ENCODE data around the gene TRIM16.
"Not testable (repeated sequence)": the region's sequence is repeated elsewhere in the genome, so short reads cannot be mapped to it uniquely, and the experiment has no call there.

The TRIM16 gene

DNA sequence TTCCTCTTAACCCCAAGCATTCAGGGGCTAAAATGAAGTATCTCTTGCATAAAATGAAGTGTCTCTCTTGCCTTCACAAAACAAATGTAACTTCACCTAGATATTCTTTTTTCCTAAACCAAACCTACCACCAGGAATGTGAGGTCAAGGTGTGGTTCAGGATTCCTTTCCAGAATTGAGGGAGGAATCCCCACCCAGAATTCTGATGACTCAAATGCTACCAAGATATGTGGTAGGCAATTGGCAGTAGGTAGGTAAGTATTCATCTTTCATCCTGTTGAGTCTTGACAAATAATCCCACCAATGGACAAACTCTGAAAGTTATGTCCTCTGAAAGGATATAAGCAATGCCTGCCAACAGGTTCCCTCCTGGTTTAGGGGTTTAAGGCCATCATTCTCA, 26.2 kb downstream of the TRIM16 start:
- no peak for DNase-seq

- no peak for DNase-seq
Measured at GRCh38 chr17:15654886-15655561, 29.1 kb downstream of the TRIM16 start.

DNA sequence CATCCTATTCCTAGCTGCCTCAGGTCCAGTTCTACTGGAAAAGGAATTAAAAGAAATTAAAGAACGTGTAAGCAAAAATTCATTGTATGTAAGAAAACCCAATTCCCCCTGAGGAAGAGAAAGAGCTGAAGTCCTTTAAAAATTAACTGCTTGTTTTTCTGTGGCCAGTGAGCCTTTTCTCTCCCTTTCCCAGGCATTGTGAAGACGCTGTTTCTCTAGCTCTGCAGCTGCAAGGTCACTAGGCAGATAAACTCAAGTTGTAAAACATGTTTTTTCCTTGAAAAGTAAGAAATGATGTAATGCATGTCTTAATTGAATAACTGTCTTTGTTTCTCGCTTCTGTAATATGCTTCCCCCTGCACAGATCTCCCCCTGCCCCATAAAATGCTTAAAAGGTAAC, 29.7 kb downstream of the TRIM16 start:
- DNase-seq: not testable (repeated sequence)

GRCh38 chr17:15652960-15653359, 31.2 kb downstream of the TRIM16 start:
- no peak for DNase-seq

- DNase-seq: peak; percentile 74
Measured at GRCh38 chr17:15651583-15652110, 32.5 kb downstream of the TRIM16 start.

DNA sequence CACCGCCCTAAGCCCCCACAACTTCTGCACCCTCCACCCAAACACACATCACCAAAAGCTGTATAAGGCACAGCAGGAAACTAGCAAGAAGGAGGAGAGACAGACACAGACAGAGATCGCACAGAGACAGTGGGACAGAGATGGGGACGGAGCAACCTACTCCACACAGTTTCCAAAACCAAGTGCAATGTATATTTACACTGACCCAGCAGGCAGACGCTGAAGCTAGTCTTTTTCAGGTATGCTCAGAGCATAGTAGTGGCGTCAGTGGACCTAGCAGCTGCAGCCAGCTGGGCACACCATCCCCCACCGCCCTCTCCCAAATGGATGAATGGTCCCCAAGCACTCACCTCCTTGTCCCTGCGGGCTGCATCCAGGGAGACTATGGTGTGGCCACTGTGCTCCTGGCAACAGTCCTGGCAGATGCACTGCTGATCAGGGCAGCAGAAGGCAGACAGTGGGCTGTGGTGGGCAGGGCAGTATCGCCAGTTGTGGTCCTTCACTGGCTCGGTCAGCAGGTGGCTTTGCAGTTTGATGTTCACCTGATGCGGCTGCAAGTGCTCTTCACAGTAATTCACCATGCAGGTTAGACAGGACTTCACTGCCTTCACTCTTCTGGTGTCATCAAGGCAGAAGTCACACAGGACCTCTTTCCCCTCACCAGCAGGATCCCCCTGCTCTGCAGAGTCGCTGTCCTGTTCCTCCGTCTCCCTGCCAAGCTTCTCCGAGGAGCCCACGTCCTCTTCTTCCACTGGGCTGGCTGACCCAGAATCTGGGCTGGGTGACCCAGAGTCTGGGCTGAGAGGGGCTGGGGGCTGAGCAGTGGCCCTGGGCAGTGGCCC, 33.1 kb downstream of the TRIM16 start:
- DNase-seq: peak; percentile 16

DNA sequence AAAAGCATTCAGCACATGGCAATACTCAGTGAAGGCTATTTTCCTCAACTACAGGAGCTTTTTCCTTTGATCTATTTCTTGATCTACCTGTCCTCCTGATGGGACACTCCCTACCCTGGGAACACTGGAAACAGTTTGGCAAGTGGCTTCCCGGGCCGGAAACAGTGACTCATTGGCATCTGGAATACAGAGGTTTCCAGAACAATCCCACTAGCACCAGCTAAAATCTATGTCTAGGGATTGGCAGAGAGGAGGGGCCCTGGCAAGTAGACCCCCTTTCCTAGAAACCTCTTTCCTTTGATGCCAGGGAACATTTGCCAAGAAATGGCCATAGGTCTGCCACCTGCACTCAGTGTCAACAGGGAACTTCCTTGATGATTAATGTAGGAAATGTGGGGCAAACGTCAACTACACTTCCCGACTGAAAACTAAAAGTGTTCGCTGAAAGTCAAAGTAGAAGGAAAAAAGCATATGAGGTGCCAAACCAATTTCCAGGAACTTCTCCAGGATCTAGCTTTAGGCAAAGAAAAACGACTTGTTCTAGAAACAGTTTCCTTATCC, 34.2 kb downstream of the TRIM16 start:
- no peak for DNase-seq

- no peak for DNase-seq
Measured at GRCh38 chr17:15648386-15648785, 35.7 kb downstream of the TRIM16 start.

DNA sequence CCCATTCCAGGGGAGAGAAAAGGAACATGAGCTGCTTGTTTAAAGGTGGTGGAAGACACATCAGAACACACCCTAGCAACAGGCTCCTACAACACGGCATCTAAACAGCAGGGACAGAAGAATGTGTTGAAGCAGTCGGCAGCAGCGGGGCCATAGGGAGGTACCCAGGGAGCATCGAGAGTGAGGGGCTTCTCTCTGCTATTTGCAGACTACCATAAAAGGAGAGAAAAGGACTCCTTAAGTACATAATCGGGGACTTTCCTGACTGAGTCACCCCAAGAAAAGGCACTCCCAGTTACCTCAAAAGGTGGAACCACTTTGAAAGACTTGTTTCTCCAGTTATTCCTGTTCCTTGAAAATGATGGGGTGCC, 38.2 kb downstream of the TRIM16 start:
- not testable (repeated sequence) for DNase-seq

GRCh38 chr17:15645099-15645941, 38.8 kb downstream of the TRIM16 start:
- DNase-seq: peak; percentile 16

- DNase-seq: not testable (repeated sequence)
Measured at GRCh38 chr17:15642505-15643251, 41.4 kb downstream of the TRIM16 start.

GRCh38 chr17:15642014-15642413, 42.1 kb downstream of the TRIM16 start:
- not testable (repeated sequence) for DNase-seq

GRCh38 chr17:15630930-15631453, 53.1 kb downstream of the TRIM16 start:
- DNase-seq: not testable (repeated sequence)

GRCh38 chr17:15629991-15630390, 54.1 kb downstream of the TRIM16 start:
- DNase-seq: not testable (repeated sequence)

GRCh38 chr17:15623661-15624209, 60.4 kb downstream of the TRIM16 start:
- DNase-seq: not testable (repeated sequence)

DNA sequence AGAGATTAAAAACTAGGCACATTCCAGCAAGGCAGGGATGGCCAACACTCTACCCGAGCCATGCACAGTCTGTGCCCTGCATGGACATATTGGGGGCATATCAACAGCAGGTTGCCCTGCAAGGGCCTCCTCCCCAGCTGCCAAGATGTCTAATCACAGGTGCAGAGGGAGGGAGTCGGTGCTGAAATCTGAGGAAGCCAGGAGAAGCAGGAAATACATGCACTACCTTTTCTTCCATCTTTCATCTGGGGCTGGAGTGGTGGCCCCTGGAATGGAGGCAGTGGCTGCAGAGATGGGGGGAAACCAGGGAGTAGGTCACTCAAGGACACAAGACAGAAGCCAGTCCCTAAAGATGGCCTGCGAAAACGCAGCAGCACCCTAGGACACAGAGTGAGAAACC, 60.9 kb downstream of the TRIM16 start:
- not testable (repeated sequence) for DNase-seq

DNA sequence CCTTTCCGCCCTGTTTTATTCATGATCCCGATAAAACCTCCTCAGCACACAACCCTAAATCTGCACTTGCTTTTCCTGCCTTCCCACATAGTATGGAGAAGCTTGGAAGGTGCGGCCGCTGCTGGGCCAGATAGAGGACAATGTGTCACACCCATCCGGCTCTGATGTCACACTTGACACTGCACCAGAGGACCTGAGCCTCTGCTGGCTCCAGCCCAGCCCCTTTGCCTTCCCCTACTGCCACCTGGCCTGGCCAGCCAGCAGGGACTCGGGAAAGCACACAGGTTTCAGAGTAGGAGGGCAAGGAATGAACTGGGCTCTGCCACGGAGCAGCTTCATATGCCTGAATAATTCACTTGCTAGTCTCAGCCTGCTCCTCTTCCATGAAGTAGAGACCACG, 62.0 kb downstream of the TRIM16 start:
- not testable (repeated sequence) for DNase-seq

DNA sequence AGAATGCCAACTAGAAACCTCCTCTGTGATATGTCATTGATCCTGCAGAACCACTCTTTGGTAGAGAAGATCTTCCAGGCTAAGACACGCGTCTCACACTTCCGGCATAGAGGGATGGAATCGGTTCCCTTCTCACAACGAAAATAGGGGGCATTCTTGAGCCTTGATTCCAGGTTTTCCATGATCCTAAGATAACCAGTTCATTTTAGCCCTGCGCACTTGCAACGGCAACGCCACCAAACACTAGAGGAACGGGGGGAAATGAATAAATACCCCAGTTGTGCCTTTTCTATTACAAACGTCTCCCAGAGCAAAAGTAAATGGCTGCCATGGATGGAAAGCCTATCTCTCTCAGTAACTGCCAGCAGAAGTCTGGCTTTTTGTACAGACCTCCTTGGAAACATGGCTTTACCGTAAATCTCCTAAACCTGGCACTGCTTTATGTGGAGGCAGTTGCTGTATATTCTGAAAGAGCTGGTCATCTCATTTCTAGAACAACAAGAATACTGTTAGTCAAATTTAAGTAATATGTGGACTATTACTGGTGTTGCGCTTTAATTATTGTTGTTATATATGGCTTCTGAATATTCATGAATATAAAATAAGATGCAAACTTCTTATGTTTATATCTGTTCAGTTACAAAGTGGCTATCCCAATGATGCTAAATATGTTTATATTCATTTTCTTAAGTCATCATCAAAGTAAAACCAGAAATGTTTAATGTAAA, 64.6 kb downstream of the TRIM16 start, which contains the start of gene FBXW10B:
FBXW10B (minus strand) TSS at position 374 of the 728 bp plus-strand sequence; CDS start at position 182, 192 bp downstream.
- not testable (repeated sequence) for DNase-seq

DNA sequence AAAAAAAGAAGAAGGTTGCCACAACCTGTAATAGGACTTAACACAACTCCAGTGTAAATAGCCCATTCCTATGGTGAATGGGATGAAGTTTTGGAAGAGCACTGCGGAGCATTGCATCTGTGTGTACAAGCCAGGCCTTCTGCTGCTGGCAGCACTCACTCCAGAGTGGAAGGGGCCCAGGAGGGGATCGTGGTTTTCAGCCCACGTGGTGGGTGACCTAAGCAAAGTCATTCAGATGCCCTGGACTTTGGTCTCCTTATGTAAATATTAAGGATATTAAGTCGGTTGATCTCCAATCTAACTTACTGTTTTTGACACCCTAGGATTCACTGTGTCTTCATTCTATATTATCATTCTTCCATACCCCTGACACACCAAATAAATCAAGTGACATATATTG, 67.3 kb downstream of the TRIM16 start:
- DNase-seq: not testable (repeated sequence)

DNA sequence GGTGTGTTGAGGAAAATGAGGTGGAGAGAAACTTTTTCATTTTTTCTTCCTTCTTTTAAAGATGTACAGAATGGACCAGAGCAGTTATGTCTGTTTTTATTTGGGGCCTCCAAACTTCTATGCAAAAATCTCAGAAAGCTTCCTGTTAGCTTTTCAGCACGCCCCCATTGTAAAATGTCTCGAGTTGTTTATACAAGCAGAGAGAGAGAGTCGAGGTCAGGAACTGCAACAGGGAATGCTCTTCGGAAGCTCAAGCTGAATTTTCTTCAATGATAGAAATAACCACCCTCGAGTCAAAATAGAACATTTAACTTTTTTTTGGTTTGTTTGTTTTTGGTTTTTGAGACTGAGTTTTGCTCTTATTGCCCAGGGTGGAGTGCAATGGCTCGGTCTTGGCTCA, 68.3 kb downstream of the TRIM16 start:
- not testable (repeated sequence) for DNase-seq
